Neural cell (in vitro differentiated cells): ENCODE data around the gene GPR35. TPM values are rescaled to one million over a fixed set of nuclear protein-coding genes. Genes with fewer than 3 reads are reported as not detected.

Source experiments
- H2AFZ ChIP-seq: fragments of 200-600, 300-800 bp; sonication (generic), shearing (Covaris generic); 2 replicates; pipeline ENCODE4 v1.6.0; 2014; ENCODE audit warnings: low read depth, mild to moderate bottlenecking, antibody characterized with exemption, low read length, moderate library complexity
- H3F3A ChIP-seq: fragments of 200-600 bp; shearing (Covaris generic); 2 replicates; pipeline ENCODE4 v1.6.1; 2016; ENCODE audit warnings: mild to moderate bottlenecking, moderate library complexity, mixed read lengths, antibody characterized with exemption, low read length; ENCODE audit not compliant: insufficient read depth, poor library complexity, severe bottlenecking
- H3K27ac ChIP-seq: fragments of 200-600, 300-800 bp; sonication (generic), shearing (Covaris generic); 2 replicates; pipeline ENCODE4 v1.5.1; 2014; ENCODE audit warnings: mild to moderate bottlenecking, low read length, moderate library complexity
- H3K27me3 ChIP-seq: fragments of 300-800, 200-600 bp; sonication (generic), shearing (Covaris generic); 2 replicates; pipeline ENCODE4 v1.6.0; 2014; ENCODE audit warnings: mild to moderate bottlenecking, low read depth, low read length, moderate library complexity; ENCODE audit not compliant: insufficient read depth
- H3K36me3 ChIP-seq: fragments of 300-800, 200-600 bp; sonication (generic), shearing (Covaris generic); 2 replicates; pipeline ENCODE4 v1.5.1; 2014; ENCODE audit warnings: mild to moderate bottlenecking, antibody characterized with exemption, low read length, moderate library complexity; ENCODE audit not compliant: insufficient read depth
- H3K4me2 ChIP-seq: fragments of 300-800, 200-600 bp; sonication (generic), shearing (Covaris generic); 2 replicates; pipeline ENCODE4 v1.6.0; 2014; ENCODE audit warnings: mild to moderate bottlenecking, low read length
- H3K4me3 ChIP-seq: fragments of 300-800, 200-600 bp; sonication (generic), shearing (Covaris generic); 2 replicates; pipeline ENCODE4 v1.5.1; 2014; ENCODE audit warnings: mild to moderate bottlenecking, low read length, moderate library complexity
- H3K79me2 ChIP-seq: fragments of 200-600 bp; shearing (Covaris generic); replicated peaks from 2 replicates; pipeline ENCODE4 v1.6.0; 2014; ENCODE audit warnings: mild to moderate bottlenecking, low read length, moderate library complexity; ENCODE audit not compliant: insufficient read depth
- H3K9ac ChIP-seq: fragments of 300-800, 200-600 bp; sonication (generic), shearing (Covaris generic); 2 replicates; pipeline ENCODE4 v1.6.1; 2016; ENCODE audit warnings: mild to moderate bottlenecking, low read length, mixed read lengths
- H3K9me2 ChIP-seq: fragments of 200-600 bp; shearing (Covaris generic); 2 replicates; pipeline ENCODE4 v1.6.1; 2016; ENCODE audit warnings: mild to moderate bottlenecking, low read length, mixed read lengths; ENCODE audit not compliant: insufficient read depth
- H3K9me3 ChIP-seq: fragments of 200-600, 300-800 bp; sonication (generic), shearing (Covaris generic); 2 replicates; pipeline ENCODE4 v1.6.1; 2016; ENCODE audit warnings: mild to moderate bottlenecking, mixed run types, low read length, moderate library complexity, mixed read lengths
- H4K20me1 ChIP-seq: fragments of 200-600 bp; shearing (Covaris generic); 2 replicates; pipeline ENCODE4 v1.6.1; 2016; ENCODE audit warnings: mild to moderate bottlenecking, mixed run types; ENCODE audit not compliant: insufficient read depth
- EP300 ChIP-seq: fragments of 450-650 bp; conservative IDR thresholded peaks from 2 replicates; pipeline ENCODE4 v1.6.1; 2014; ENCODE audit warnings: antibody characterized with exemption, mild to moderate bottlenecking, moderate library complexity; ENCODE audit not compliant: poor library complexity, severe bottlenecking
- EZH2 ChIP-seq: fragments of 200-600, 300-800 bp; shearing (Covaris generic), sonication (generic); IDR thresholded peaks from 2 replicates; pipeline ENCODE4 v1.6.1; 2014; ENCODE audit warnings: antibody characterized with exemption, low read length, borderline replicate concordance, mild to moderate bottlenecking; ENCODE audit not compliant: insufficient read depth, poor library complexity, severe bottlenecking
- MXI1 ChIP-seq: fragments of 450-650 bp; conservative IDR thresholded peaks from 2 replicates; pipeline ENCODE4 v1.6.1; 2014; ENCODE audit warnings: antibody characterized with exemption, mild to moderate bottlenecking; ENCODE audit not compliant: poor library complexity, severe bottlenecking
- POLR2AphosphoS5 ChIP-seq: IDR thresholded peaks from 2 replicates; pipeline ENCODE4 v1.6.1; 2012
- RAD21 ChIP-seq: fragments of 450-650 bp; conservative IDR thresholded peaks from 2 replicates; pipeline ENCODE4 v1.6.1; 2014; ENCODE audit warnings: antibody characterized with exemption, mild to moderate bottlenecking, moderate library complexity
- SMC3 ChIP-seq: fragments of 450-650 bp; conservative IDR thresholded peaks from 2 replicates; pipeline ENCODE4 v1.6.1; 2014; ENCODE audit warnings: antibody characterized with exemption, mild to moderate bottlenecking, moderate library complexity; ENCODE audit not compliant: poor library complexity
- TAF1 ChIP-seq: IDR thresholded peaks from 2 replicates; pipeline ENCODE4 v1.6.1; 2012; ENCODE audit warnings: low read depth
- polyA plus RNA-seq: library from polyadenylated mRNA; depleted of rRNA; stranded (reverse); fragments of >200 nt; gene quantifications from 2 replicates; pipeline ENCODE4 v1.2.3, GENCODE V29; 2014
- TF ChIP-seq, protein P1 (sequence below): IDR thresholded peaks from 2 replicates; pipeline ENCODE4 v1.6.1; 2012; ENCODE audit warnings: borderline replicate concordance
- TF ChIP-seq, protein P2 (sequence below): fragments of 450-650 bp; IDR thresholded peaks from 2 replicates; pipeline ENCODE4 v1.5.1; 2014; ENCODE audit warnings: antibody characterized with exemption, mild to moderate bottlenecking, moderate library complexity; ENCODE audit not compliant: poor library complexity, severe bottlenecking

Gene GPR35
- polyA plus RNA-seq, 1 donor from 2014 or later = 2.8 TPM

DNA sequence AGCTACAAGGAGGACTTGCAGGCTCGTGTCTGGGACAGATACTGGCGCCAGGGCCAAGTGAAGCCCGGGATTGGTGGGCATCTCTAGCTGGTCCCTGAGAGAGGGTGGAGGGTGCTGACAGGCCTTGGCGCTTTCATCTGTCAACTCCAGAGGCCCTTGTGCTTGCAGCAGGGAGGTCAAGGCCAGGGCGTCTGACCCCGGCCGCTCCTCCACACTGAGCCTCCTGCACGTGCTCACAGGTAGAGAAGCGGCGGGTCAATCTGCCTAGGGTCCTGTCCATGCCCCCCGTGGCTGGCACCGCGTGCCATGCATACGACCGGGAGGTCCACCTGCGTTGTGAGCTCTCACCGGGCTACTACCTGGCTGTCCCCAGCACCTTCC is 29.2 kb upstream of the GPR35 start:
- H3K9me2 ChIP-seq = no peaks in the 10 kb centered on the region
- no peaks in the 10 kb centered on the region for H3K27me3 ChIP-seq
- H2AFZ ChIP-seq = no peak overlapping the region
- H3K36me3 ChIP-seq = no peaks in the 10 kb centered on the region
- no peak overlapping the region for H3K27ac ChIP-seq
- H3K4me3 ChIP-seq = no peak overlapping the region
- H3K9ac ChIP-seq = no peak overlapping the region
- no peaks in the 10 kb centered on the region for H3K9me3 ChIP-seq
- H3K79me2 ChIP-seq = no peaks in the 10 kb centered on the region
- TF ChIP-seq TAF1 (no peak), RAD21 (no peak), EZH2 (no peak), MXI1 (no peak), SMC3 (no peak), EP300 (no peak), POLR2AphosphoS5 (no peak)
- TF ChIP-seq, protein P1, sequence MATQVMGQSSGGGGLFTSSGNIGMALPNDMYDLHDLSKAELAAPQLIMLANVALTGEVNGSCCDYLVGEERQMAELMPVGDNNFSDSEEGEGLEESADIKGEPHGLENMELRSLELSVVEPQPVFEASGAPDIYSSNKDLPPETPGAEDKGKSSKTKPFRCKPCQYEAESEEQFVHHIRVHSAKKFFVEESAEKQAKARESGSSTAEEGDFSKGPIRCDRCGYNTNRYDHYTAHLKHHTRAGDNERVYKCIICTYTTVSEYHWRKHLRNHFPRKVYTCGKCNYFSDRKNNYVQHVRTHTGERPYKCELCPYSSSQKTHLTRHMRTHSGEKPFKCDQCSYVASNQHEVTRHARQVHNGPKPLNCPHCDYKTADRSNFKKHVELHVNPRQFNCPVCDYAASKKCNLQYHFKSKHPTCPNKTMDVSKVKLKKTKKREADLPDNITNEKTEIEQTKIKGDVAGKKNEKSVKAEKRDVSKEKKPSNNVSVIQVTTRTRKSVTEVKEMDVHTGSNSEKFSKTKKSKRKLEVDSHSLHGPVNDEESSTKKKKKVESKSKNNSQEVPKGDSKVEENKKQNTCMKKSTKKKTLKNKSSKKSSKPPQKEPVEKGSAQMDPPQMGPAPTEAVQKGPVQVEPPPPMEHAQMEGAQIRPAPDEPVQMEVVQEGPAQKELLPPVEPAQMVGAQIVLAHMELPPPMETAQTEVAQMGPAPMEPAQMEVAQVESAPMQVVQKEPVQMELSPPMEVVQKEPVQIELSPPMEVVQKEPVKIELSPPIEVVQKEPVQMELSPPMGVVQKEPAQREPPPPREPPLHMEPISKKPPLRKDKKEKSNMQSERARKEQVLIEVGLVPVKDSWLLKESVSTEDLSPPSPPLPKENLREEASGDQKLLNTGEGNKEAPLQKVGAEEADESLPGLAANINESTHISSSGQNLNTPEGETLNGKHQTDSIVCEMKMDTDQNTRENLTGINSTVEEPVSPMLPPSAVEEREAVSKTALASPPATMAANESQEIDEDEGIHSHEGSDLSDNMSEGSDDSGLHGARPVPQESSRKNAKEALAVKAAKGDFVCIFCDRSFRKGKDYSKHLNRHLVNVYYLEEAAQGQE = no peak
- TF ChIP-seq, protein P2, sequence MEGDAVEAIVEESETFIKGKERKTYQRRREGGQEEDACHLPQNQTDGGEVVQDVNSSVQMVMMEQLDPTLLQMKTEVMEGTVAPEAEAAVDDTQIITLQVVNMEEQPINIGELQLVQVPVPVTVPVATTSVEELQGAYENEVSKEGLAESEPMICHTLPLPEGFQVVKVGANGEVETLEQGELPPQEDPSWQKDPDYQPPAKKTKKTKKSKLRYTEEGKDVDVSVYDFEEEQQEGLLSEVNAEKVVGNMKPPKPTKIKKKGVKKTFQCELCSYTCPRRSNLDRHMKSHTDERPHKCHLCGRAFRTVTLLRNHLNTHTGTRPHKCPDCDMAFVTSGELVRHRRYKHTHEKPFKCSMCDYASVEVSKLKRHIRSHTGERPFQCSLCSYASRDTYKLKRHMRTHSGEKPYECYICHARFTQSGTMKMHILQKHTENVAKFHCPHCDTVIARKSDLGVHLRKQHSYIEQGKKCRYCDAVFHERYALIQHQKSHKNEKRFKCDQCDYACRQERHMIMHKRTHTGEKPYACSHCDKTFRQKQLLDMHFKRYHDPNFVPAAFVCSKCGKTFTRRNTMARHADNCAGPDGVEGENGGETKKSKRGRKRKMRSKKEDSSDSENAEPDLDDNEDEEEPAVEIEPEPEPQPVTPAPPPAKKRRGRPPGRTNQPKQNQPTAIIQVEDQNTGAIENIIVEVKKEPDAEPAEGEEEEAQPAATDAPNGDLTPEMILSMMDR = no peak
- H3F3A ChIP-seq = no peaks in the 10 kb centered on the region
- H4K20me1 ChIP-seq = no peaks in the 10 kb centered on the region
- no peak overlapping the region for H3K4me2 ChIP-seq

DNA sequence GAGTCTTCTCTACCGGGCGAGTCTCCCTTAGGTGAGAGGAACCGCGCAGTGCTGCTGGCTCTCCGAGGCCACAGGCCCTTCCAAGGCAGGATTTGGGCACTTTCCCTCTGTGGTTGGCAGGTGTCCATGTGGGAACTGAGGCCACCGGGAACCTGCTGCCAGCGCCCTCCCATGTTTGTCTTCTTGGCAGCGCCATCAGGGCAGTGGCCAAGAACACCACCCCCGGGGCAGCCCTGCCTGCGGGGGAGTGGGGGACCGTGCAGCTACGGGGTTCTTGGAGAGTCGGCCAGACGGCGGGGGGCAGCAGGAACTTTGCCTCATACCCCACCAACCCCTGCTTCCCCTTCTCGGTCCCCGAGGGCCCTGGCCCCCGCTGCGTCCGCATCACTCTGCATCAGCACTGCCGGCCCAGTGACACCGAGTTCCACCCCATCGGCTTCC is 28.8 kb upstream of the GPR35 start:
- Histone ChIP-seq H3K9me3 (no peaks in the 10 kb centered on the region), H3K36me3 (no peaks in the 10 kb centered on the region), H3K79me2 (no peaks in the 10 kb centered on the region), H3K27me3 (no peaks in the 10 kb centered on the region), H2AFZ (no peak overlapping the region), H3K9me2 (no peaks in the 10 kb centered on the region), H3K9ac (no peak overlapping the region), H3F3A (no peaks in the 10 kb centered on the region), H3K4me2 (no peak overlapping the region), H4K20me1 (no peaks in the 10 kb centered on the region), H3K4me3 (no peak overlapping the region), H3K27ac (no peak overlapping the region)
- TF ChIP-seq TAF1 (no peak), EZH2 (no peak), EP300 (no peak), SMC3 (no peak), MXI1 (no peak), RAD21 (no peak), POLR2AphosphoS5 (no peak)
- TF ChIP-seq, protein P1 = no peak
- TF ChIP-seq, protein P2 = no peak
